Mesothelial cell of epicardium (in vitro differentiated cells): ENCODE results near the gene POPDC3. TPM values are rescaled to one million over a fixed set of nuclear protein-coding genes. Genes with fewer than 3 reads are reported as not detected.

Experiments
- DNase-seq, 2 experiments: peaks; one replicate each; pipeline ENCODE4 v3.0.0; 2021; ENCODE audit warnings: low spot score in 2 of 2; ENCODE audit not compliant: unreplicated experiment in 2 of 2
- H3K27ac Mint-ChIP-seq: 2 replicates; pipeline ENCODE4 v1.8.0; 2021; ENCODE audit warnings: mixed read lengths
- H3K27me3 Mint-ChIP-seq: 2 replicates; pipeline ENCODE4 v1.8.0; 2021; ENCODE audit warnings: low read depth, mixed read lengths
- H3K36me3 Mint-ChIP-seq: 2 replicates; pipeline ENCODE4 v1.8.0; 2021; ENCODE audit warnings: mixed read lengths
- H3K4me1 Mint-ChIP-seq: 2 replicates; pipeline ENCODE4 v1.8.0; 2021; ENCODE audit warnings: mixed read lengths
- H3K4me3 Mint-ChIP-seq: 2 replicates; pipeline ENCODE4 v1.8.0; 2021; ENCODE audit warnings: mild to moderate bottlenecking, moderate library complexity, mixed read lengths
- H3K9me3 Mint-ChIP-seq: 2 replicates; pipeline ENCODE4 v1.8.0; 2021; ENCODE audit warnings: mixed read lengths
- total RNA-seq: library from RNA; stranded (reverse); gene quantifications from 3 replicates; pipeline ENCODE4 v1.2.1, GENCODE V29; 2021
- TF ChIP-seq, protein P1 (sequence below): fragments of 200-600 bp; sonication (generic); IDR thresholded peaks from one replicate; pipeline ENCODE4 v1.5.0; 2021; ENCODE audit warnings: antibody characterized with exemption; ENCODE audit not compliant: unreplicated experiment

Gene POPDC3
- total RNA-seq, 1 donor from 2014 or later = 10.4 TPM

DNA sequence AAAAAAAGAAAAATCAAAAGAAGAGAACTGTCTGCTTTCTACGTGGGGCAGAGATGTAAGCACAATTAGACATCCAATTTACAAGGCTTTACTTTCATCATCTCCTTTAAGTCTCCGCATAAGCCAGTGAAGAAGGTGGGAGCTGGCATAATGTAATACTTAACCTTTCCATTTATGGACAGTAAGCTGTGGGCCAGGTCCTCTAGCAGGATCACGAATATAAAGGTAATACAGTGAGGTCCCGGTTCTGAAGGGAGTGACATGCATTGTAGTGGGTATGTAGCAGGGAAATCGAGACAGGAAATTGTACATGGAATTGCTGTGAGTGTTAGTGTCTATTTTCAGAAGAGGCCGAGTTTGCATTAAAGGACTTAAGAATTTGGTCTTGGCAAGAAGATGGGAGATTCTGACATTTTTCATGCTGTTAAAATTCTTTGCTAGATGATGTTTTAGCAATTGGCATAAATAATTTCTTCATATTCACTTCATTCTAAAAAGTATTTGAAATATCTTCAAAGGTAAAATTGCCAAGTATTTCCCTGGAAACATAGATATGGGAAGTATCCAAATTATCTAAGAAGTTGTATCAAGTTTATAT lies 20.4 kb upstream of the POPDC3 start:
- H3K27me3 Mint-ChIP-seq = no peaks in the 10 kb centered on the region
- peaks cover 13% of the 10 kb centered on the region for H3K4me1 Mint-ChIP-seq
- no peak overlapping the region for H3K27ac Mint-ChIP-seq
- no peak for DNase-seq
- no peak overlapping the region for H3K4me3 Mint-ChIP-seq
- H3K9me3 Mint-ChIP-seq = peaks cover 12% of the 10 kb centered on the region
- peaks cover 7% of the 10 kb centered on the region for H3K36me3 Mint-ChIP-seq
- TF ChIP-seq, protein P1, sequence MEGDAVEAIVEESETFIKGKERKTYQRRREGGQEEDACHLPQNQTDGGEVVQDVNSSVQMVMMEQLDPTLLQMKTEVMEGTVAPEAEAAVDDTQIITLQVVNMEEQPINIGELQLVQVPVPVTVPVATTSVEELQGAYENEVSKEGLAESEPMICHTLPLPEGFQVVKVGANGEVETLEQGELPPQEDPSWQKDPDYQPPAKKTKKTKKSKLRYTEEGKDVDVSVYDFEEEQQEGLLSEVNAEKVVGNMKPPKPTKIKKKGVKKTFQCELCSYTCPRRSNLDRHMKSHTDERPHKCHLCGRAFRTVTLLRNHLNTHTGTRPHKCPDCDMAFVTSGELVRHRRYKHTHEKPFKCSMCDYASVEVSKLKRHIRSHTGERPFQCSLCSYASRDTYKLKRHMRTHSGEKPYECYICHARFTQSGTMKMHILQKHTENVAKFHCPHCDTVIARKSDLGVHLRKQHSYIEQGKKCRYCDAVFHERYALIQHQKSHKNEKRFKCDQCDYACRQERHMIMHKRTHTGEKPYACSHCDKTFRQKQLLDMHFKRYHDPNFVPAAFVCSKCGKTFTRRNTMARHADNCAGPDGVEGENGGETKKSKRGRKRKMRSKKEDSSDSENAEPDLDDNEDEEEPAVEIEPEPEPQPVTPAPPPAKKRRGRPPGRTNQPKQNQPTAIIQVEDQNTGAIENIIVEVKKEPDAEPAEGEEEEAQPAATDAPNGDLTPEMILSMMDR = no peak

DNA sequence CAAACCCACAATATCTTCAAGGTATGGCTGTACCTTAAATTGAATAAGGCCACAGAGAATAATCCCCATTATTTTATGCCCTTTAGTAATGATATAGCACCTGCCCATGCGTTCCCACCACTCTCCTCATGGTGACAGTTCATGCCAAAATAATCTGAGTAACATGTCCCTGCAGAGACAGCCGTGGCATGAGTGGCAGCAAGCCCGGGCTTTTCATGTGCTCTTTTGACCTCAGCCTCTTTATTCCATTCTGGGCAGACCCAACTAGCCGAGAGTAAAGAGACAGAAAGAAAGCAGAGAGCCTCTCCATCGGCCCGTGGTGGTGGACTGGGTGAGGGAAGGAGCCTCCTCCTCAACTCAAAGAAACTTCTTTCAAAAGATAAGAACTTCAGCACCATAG lies 19.9 kb upstream of the POPDC3 start:
- H3K9me3 Mint-ChIP-seq = peaks cover 12% of the 10 kb centered on the region
- H3K27me3 Mint-ChIP-seq = no peaks in the 10 kb centered on the region
- H3K4me1 Mint-ChIP-seq = peaks cover 9% of the 10 kb centered on the region
- no peak for DNase-seq
- H3K27ac Mint-ChIP-seq = no peak overlapping the region
- TF ChIP-seq, protein P1 = no peak
- H3K36me3 Mint-ChIP-seq = peaks cover 7% of the 10 kb centered on the region
- H3K4me3 Mint-ChIP-seq = no peak overlapping the region

DNA sequence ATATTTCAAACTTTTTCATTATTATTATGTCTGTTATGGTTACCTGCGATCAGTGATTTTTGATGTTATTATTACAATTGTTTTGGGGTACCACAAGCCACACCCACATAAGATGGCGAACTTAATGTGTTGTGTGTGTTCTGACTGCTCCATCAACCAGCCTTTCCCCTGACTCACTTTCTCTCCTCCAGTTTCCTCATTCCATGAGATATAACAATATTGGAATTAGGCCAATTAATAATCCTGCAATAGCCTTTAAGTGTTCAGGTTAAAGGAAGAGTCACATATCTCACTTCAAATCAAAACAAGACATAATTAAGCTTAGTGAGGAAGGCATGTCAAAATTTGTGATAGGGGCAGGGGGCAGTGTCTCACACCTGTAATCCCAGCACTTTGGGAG lies 16.3 kb upstream of the POPDC3 start:
- no peak overlapping the region for H3K4me3 Mint-ChIP-seq
- peaks cover 19% of the 10 kb centered on the region for H3K9me3 Mint-ChIP-seq
- H3K27me3 Mint-ChIP-seq = no peaks in the 10 kb centered on the region
- peaks cover 7% of the 10 kb centered on the region for H3K36me3 Mint-ChIP-seq
- no peak overlapping the region for H3K27ac Mint-ChIP-seq
- H3K4me1 Mint-ChIP-seq = peaks cover 5% of the 10 kb centered on the region
- no peak for DNase-seq
- TF ChIP-seq, protein P1 = no peak

DNA sequence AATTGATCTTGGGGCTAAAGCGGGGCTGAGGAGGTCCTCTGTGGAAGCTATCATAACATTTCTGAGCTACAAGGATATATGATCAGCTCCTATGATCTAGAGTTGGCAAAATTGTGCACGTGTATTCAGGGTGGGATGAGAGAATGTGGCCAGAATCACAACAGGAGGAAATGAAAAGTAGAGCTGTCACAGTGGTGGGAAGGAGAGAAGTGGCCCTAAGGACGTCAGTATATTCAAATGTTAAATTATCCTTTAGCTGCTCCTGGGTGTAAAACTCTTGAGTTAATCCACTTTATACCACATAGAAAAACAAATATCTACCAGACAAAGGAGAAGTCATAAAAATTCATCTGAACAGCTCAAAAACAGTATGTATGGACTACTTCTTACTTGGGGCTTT lies 14.8 kb upstream of the POPDC3 start:
- Mint-ChIP-seq H3K27me3 (no peaks in the 10 kb centered on the region), H3K4me1 (peaks cover 15% of the 10 kb centered on the region), H3K9me3 (peaks cover 19% of the 10 kb centered on the region), H3K4me3 (no peak overlapping the region), H3K36me3 (peaks cover 7% of the 10 kb centered on the region), H3K27ac (no peak overlapping the region)
- no peak for DNase-seq
- TF ChIP-seq, protein P1 = no peak

DNA sequence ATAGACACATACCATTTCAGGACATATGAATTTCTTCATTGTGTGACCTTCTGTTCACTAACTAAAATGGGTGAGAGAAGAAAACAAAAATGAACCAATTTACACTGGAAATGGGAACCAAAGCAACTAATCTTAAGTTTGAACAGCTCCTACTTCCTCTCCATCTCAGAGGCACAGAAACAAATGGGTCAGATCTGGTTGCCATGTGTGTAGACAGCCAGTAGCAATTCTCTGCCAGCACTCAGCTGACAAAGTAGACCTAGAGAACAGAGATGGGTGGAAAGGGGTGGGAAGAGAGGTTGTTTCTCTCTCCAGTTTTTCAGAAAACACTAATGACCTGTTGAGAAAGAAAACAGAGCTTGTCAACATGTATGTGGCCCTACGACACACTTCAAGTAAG lies 14.3 kb upstream of the POPDC3 start:
- TF ChIP-seq, protein P1 = no peak
- no peak overlapping the region for H3K4me3 Mint-ChIP-seq
- no peaks in the 10 kb centered on the region for H3K27me3 Mint-ChIP-seq

DNA sequence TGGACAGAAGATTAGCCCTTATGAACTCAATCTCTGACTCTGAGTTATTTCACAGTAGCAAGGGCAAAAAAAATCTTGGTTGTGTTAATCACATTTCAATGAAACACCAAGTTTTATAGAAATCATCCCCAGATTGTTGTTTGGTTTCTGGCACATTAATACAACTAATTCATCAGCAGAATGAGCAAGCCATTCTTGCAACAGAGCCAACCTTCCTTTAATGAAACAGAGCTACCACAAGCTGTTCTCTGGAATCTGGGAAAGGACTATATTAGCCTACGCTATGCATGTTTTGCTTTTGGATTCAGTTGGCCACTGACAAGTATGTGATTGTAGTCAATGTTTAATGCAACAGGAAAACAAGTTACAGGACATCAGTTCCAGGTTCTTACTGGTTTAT lies 13.8 kb upstream of the POPDC3 start:
- DNase-seq = no peak
- TF ChIP-seq, protein P1 = no peak
- H3K4me1 Mint-ChIP-seq = peaks cover 16% of the 10 kb centered on the region

More for the DNA sequence above, 14.3 kb upstream of the POPDC3 start:
- peaks cover 7% of the 10 kb centered on the region for H3K36me3 Mint-ChIP-seq
- peaks cover 19% of the 10 kb centered on the region for H3K9me3 Mint-ChIP-seq
- DNase-seq = no peak
- no peak overlapping the region for H3K27ac Mint-ChIP-seq
- peaks cover 16% of the 10 kb centered on the region for H3K4me1 Mint-ChIP-seq

More for the DNA sequence above, 13.8 kb upstream of the POPDC3 start:
- no peak overlapping the region for H3K4me3 Mint-ChIP-seq
- H3K27me3 Mint-ChIP-seq = no peaks in the 10 kb centered on the region
- H3K9me3 Mint-ChIP-seq = peaks cover 18% of the 10 kb centered on the region
- no peak overlapping the region for H3K27ac Mint-ChIP-seq
- peaks cover 7% of the 10 kb centered on the region for H3K36me3 Mint-ChIP-seq
